Keratinocyte (primary cell): Measurements from ENCODE around the gene REEP2. TPM values are rescaled to one million over a fixed set of nuclear protein-coding genes. Genes with fewer than 3 reads are reported as not detected.

Experiments used
- DNase-seq: peaks from one replicate; pipeline ENCODE4 v3.0.0-alpha.2; 2011; ENCODE audit warnings: low read depth, missing footprints, low spot score
- FAIRE-seq: peaks from 2 replicates; lab custom pipeline; 2011; peaks lifted over from hg19 to GRCh38; lab: Jason Lieb, UNC
- H2AFZ ChIP-seq: 2 replicates; pipeline ENCODE4 v1.6.0; 2012; ENCODE audit warnings: low read length, control low read depth, inconsistent platforms; ENCODE audit not compliant: control insufficient read depth
- H3K27ac ChIP-seq: 2 replicates; pipeline ENCODE4 v1.5.1; 2011; ENCODE audit warnings: low read length; ENCODE audit not compliant: control insufficient read depth, insufficient read depth
- H3K27me3 ChIP-seq: 3 replicates; pipeline ENCODE4 v1.6.0; 2011; ENCODE audit warnings: low read length; ENCODE audit not compliant: control insufficient read depth, insufficient read depth; ENCODE audit errors: extremely low read depth
- H3K36me3 ChIP-seq, 2 experiments: 2 replicates in 1 of 2; 3 replicates in 1 of 2; pipeline ENCODE4 v1.5.1; 2011; ENCODE audit warnings: low read length in 2 of 2, mild to moderate bottlenecking in 1 of 2; ENCODE audit not compliant: control insufficient read depth in 2 of 2, insufficient read depth in 2 of 2; ENCODE audit errors: extremely low read depth in 1 of 2
- H3K4me1 ChIP-seq: 3 replicates; pipeline ENCODE4 v1.5.1; 2011; ENCODE audit warnings: low read length; ENCODE audit not compliant: control insufficient read depth, insufficient read depth; ENCODE audit errors: extremely low read depth
- H3K4me2 ChIP-seq: 3 replicates; pipeline ENCODE4 v1.6.0; 2011; ENCODE audit warnings: low read depth, low read length; ENCODE audit not compliant: control insufficient read depth, insufficient read depth; ENCODE audit errors: extremely low read depth
- H3K4me3 ChIP-seq, 3 experiments: fragments of 200-600 bp in 1 of 3; sonication (generic) in 1 of 3; 2 replicates in 2 of 3; 3 replicates in 1 of 3; pipeline ENCODE4 v1.5.1; 2011 to 2016; ENCODE audit warnings: low read length in 3 of 3, mild to moderate bottlenecking in 3 of 3, control low read depth in 2 of 3, inconsistent platforms in 1 of 3, low read depth in 1 of 3, mixed read lengths in 1 of 3, mixed run types in 1 of 3, moderate library complexity in 1 of 3; ENCODE audit not compliant: control insufficient read depth in 2 of 3, insufficient read depth in 2 of 3; ENCODE audit errors: extremely low read depth in 1 of 3
- H3K79me2 ChIP-seq: 2 replicates; pipeline ENCODE4 v1.6.0; 2012; ENCODE audit warnings: low read length; ENCODE audit not compliant: control insufficient read depth, insufficient read depth
- H3K9ac ChIP-seq: 3 replicates; pipeline ENCODE4 v1.6.0; 2011; ENCODE audit warnings: low read length; ENCODE audit not compliant: control insufficient read depth, insufficient read depth; ENCODE audit errors: extremely low read depth
- H3K9me1 ChIP-seq: 3 replicates; pipeline ENCODE4 v1.6.0; 2011; ENCODE audit warnings: low read length; ENCODE audit not compliant: control insufficient read depth, insufficient read depth; ENCODE audit errors: extremely low read depth
- H3K9me3 ChIP-seq: 2 replicates; pipeline ENCODE4 v1.5.1; 2012; ENCODE audit warnings: low read depth, low read length; ENCODE audit not compliant: control insufficient read depth
- H4K20me1 ChIP-seq: 3 replicates; pipeline ENCODE4 v1.6.0; 2011; ENCODE audit warnings: low read length; ENCODE audit not compliant: control insufficient read depth, insufficient read depth; ENCODE audit errors: extremely low read depth
- CTCF ChIP-seq, 3 experiments: IDR thresholded peaks in 1 of 3; conservative IDR thresholded peaks in 1 of 3; optimal IDR thresholded peaks in 1 of 3; 2 replicates in 2 of 3; 3 replicates in 1 of 3; pipeline versions ENCODE3 to v1.5.1; 2011; ENCODE audit warnings: low read length in 3 of 3, mild to moderate bottlenecking in 3 of 3, moderate library complexity in 2 of 3, control low read depth in 1 of 3, inconsistent platforms in 1 of 3; ENCODE audit not compliant: insufficient read depth in 2 of 3; ENCODE audit errors: extremely low read depth in 1 of 3
- EZH2 ChIP-seq: IDR thresholded peaks from one replicate; pipeline ENCODE4 v1.6.1; 2012; ENCODE audit warnings: inconsistent platforms, mild to moderate bottlenecking, low read length, moderate library complexity
- dilution Hi-C: fragments of 300-500 bp; cut with MboI; formaldehyde crosslinking; loops from one replicate; pipeline ENCODE4 v1.7.0; 2020; ENCODE audit warnings: low sequenced_read_pairs; ENCODE audit not compliant: extremely low pct_ligation_motif_present
- polyA plus RNA-seq, 5 experiments: library from polyadenylated mRNA; depleted of rRNA in 3 of 5; stranded (reverse) in 3 of 5; stranded (forward) in 1 of 5; unstranded in 1 of 5; fragments of >200 nt; gene quantifications; 1 replicate in 1 of 5; 2 replicates in 3 of 5; 3 replicates in 1 of 5; pipeline versions ENCODE4 v1.2.1 to v1.2.3, GENCODE V29; 2011 to 2012; ENCODE audit warnings: missing spikeins in 2 of 5, low read depth in 1 of 5, low replicate concordance in 1 of 5

Gene REEP2
- polyA plus RNA-seq, 1 donor (not counting 4 experiments of a cell fraction or from before 2014, with no cell fraction given) = 0.35 TPM

- Histone ChIP-seq H3K79me2 (no peaks in the 10 kb centered on the region), H3K9ac (peak overlapping the region; percentile 36), H3K27me3 (no peaks in the 10 kb centered on the region), H2AFZ (peak overlapping the region; percentile 75), H3K4me2 (peak overlapping the region; percentile 90), H3K36me3 (no peaks in the 10 kb centered on the region), H3K27ac (no peak overlapping the region), H4K20me1 (no peaks in the 10 kb centered on the region), H3K4me1 (peaks cover 53% of the 10 kb centered on the region), H3K9me1 (no peaks in the 10 kb centered on the region), H3K4me3 (peak overlapping the region in 2 of 3 experiments; percentile 41 to 61), H3K9me3 (no peaks in the 10 kb centered on the region)
- FAIRE-seq (no peak), DNase-seq (no peak)
- TF ChIP-seq CTCF (optimal IDR thresholded peaks at IDR 0.05 in 1 of 3, IDR thresholded peaks at IDR 0.05 in 1 of 3, conservative IDR thresholded peaks at IDR 0.05 in 1 of 3; ENCODE audit: extremely low read depth in 1 of 3, insufficient read depth in 2 of 3, low read length in 3 of 3) (no peak), EZH2 (no peak)
- dilution Hi-C loops = no loop called here
These were observed 52.4 kb downstream of the REEP2 start for GRCh38 chr5:138491284-138491648.

GRCh38 chr5:138491669-138492559 is 53.1 kb downstream of the REEP2 start:
- Histone ChIP-seq H3K4me2 (peak overlapping the region; percentile 90), H4K20me1 (no peaks in the 10 kb centered on the region), H3K27ac (peak overlapping the region; percentile 1), H3K4me3 (peak overlapping the region; percentile 41 to 62 (median 61)), H3K9me3 (no peaks in the 10 kb centered on the region), H2AFZ (peak overlapping the region; percentile 75), H3K4me1 (peaks cover 53% of the 10 kb centered on the region), H3K79me2 (no peaks in the 10 kb centered on the region), H3K36me3 (no peaks in the 10 kb centered on the region), H3K27me3 (no peaks in the 10 kb centered on the region), H3K9ac (peak overlapping the region; percentile 63), H3K9me1 (no peaks in the 10 kb centered on the region)
- dilution Hi-C loops = no loop called here
- DNase-seq (no peak), FAIRE-seq (no peak)
- TF ChIP-seq CTCF (optimal IDR thresholded peaks at IDR 0.05 in 1 of 3, IDR thresholded peaks at IDR 0.05 in 1 of 3, conservative IDR thresholded peaks at IDR 0.05 in 1 of 3; ENCODE audit: extremely low read depth in 1 of 3, insufficient read depth in 2 of 3, low read length in 3 of 3) (no peak), EZH2 (no peak)
